ENCODE results near the gene FAM107A. TPM values are rescaled to one million over a fixed set of nuclear protein-coding genes. Genes with fewer than 3 reads are reported as not detected.

The FAM107A gene
- polyA plus RNA-seq, 1 donor (not counting 4 experiments of a cell fraction or from before 2014, with no cell fraction given), result not detected

DNA sequence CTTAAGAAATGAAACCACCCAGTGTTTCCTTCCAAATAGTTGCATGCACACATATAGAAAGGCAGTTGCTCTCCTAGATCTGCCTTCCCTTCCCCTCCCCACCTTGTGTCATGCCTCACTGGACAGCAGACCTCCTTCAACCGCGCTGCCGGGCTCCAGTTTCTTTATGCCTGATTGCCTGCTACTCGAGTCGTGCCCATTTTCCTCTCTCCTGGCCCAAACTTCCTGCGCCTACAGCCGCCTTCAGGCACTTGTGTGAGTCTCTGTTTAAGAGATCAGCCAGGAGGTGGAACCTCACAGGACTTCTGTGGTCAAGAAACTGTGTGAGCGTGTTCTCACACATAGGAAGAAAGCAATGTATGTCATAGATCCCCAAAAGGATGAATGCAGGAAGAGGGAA, 8.8 kb upstream of the FAM107A start:
- Histone ChIP-seq H3K36me3 (ENCODE audit: control insufficient read depth in 2 of 2, extremely low read depth in 1 of 2, insufficient read depth in 2 of 2, low read length in 2 of 2) (no peaks in the 10 kb centered on the region), H3K9me3 (ENCODE audit: control insufficient read depth, low read depth, low read length) (no peaks in the 10 kb centered on the region), H3K27ac (ENCODE audit: control insufficient read depth, insufficient read depth, low read length) (no peak overlapping the region), H3K79me2 (ENCODE audit: control insufficient read depth, insufficient read depth, low read length) (no peaks in the 10 kb centered on the region), H3K9ac (ENCODE audit: control insufficient read depth, extremely low read depth, insufficient read depth, low read length) (no peak overlapping the region), H4K20me1 (ENCODE audit: control insufficient read depth, extremely low read depth, insufficient read depth, low read length) (no peaks in the 10 kb centered on the region), H3K4me3 (ENCODE audit: control insufficient read depth in 2 of 3, extremely low read depth in 1 of 3, insufficient read depth in 2 of 3, low read depth in 1 of 3, low read length in 3 of 3) (peak overlapping the region in 1 of 3 experiments; percentile 79), H2AFZ (ENCODE audit: control insufficient read depth, low read length) (no peak overlapping the region), H3K4me1 (ENCODE audit: control insufficient read depth, extremely low read depth, insufficient read depth, low read length) (peaks cover 10% of the 10 kb centered on the region), H3K27me3 (ENCODE audit: control insufficient read depth, extremely low read depth, insufficient read depth, low read length) (peaks cover 34% of the 10 kb centered on the region), H3K9me1 (ENCODE audit: control insufficient read depth, extremely low read depth, insufficient read depth, low read length) (no peaks in the 10 kb centered on the region), H3K4me2 (ENCODE audit: control insufficient read depth, extremely low read depth, insufficient read depth, low read depth, low read length) (peak overlapping the region; percentile 96)
- TF ChIP-seq, protein P1, sequence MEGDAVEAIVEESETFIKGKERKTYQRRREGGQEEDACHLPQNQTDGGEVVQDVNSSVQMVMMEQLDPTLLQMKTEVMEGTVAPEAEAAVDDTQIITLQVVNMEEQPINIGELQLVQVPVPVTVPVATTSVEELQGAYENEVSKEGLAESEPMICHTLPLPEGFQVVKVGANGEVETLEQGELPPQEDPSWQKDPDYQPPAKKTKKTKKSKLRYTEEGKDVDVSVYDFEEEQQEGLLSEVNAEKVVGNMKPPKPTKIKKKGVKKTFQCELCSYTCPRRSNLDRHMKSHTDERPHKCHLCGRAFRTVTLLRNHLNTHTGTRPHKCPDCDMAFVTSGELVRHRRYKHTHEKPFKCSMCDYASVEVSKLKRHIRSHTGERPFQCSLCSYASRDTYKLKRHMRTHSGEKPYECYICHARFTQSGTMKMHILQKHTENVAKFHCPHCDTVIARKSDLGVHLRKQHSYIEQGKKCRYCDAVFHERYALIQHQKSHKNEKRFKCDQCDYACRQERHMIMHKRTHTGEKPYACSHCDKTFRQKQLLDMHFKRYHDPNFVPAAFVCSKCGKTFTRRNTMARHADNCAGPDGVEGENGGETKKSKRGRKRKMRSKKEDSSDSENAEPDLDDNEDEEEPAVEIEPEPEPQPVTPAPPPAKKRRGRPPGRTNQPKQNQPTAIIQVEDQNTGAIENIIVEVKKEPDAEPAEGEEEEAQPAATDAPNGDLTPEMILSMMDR (optimal IDR thresholded peaks at IDR 0.05 in 1 of 3, IDR thresholded peaks at IDR 0.05 in 1 of 3, conservative IDR thresholded peaks at IDR 0.05 in 1 of 3; ENCODE audit: extremely low read depth in 1 of 3, insufficient read depth in 2 of 3, low read length in 3 of 3), result no peak
- no peak for TF ChIP-seq EZH2 (IDR thresholded peaks at IDR 0.05; ENCODE audit: low read length)
- dilution Hi-C loops (cut with MboI; ENCODE audit: extremely low pct_ligation_motif_present, low sequenced_read_pairs), result no loop called here
- no peak for DNase-seq (ENCODE audit: low read depth, low spot score)
- no peak for FAIRE-seq

DNA sequence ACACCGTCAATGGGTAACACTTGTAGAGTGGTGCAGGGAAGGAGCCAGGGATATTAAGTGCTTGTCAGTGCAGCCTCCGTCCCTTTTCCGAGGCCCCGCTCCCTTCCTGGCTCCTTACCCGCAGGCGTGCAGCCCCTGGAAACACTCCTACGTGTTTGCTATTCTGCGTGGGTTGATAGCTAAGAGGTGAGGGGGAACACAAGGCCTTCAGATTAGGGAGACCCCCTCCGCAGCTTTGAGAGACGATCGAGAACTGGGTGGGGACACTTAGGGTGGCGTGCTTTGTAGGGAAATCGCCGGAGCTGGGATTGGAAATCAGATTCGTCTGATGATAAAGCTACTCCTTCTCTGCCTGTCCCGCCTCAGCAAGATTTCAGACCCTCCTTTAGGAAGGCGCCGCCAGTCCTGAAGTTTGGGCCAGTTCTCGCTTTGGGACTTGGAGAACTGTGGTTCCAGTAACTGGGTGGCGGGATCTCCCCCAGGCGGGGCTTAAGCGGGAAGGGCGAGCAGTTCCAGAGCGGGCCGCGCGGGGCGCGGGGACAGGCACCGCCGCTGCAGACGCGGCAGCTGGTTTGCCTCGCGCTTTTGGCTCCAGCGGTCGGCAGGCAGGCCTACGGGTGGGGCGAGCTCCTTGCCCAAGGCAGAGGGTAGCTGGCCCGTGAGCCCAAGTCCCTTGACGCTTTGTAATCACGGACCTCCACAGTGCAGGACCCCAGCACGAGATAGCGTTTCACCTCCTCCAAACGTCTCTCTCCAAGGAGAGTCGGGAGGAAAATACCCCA, 8.0 kb upstream of the FAM107A start:
- Histone ChIP-seq H3K27ac (ENCODE audit: control insufficient read depth, insufficient read depth, low read length) (no peak overlapping the region), H3K9ac (ENCODE audit: control insufficient read depth, extremely low read depth, insufficient read depth, low read length) (peak overlapping the region; percentile 52), H3K27me3 (ENCODE audit: control insufficient read depth, extremely low read depth, insufficient read depth, low read length) (peaks cover 35% of the 10 kb centered on the region), H3K9me1 (ENCODE audit: control insufficient read depth, extremely low read depth, insufficient read depth, low read length) (no peaks in the 10 kb centered on the region), H3K79me2 (ENCODE audit: control insufficient read depth, insufficient read depth, low read length) (no peaks in the 10 kb centered on the region), H3K4me3 (ENCODE audit: control insufficient read depth in 2 of 3, extremely low read depth in 1 of 3, insufficient read depth in 2 of 3, low read depth in 1 of 3, low read length in 3 of 3) (peak overlapping the region; percentile 19 to 79 (median 63)), H3K9me3 (ENCODE audit: control insufficient read depth, low read depth, low read length) (no peaks in the 10 kb centered on the region), H4K20me1 (ENCODE audit: control insufficient read depth, extremely low read depth, insufficient read depth, low read length) (no peaks in the 10 kb centered on the region), H3K4me2 (ENCODE audit: control insufficient read depth, extremely low read depth, insufficient read depth, low read depth, low read length) (peak overlapping the region; percentile 96), H3K4me1 (ENCODE audit: control insufficient read depth, extremely low read depth, insufficient read depth, low read length) (peaks cover 10% of the 10 kb centered on the region), H3K36me3 (ENCODE audit: control insufficient read depth in 2 of 2, extremely low read depth in 1 of 2, insufficient read depth in 2 of 2, low read length in 2 of 2) (no peaks in the 10 kb centered on the region), H2AFZ (ENCODE audit: control insufficient read depth, low read length) (peak overlapping the region; percentile 94)
- dilution Hi-C loops (cut with MboI; ENCODE audit: extremely low pct_ligation_motif_present, low sequenced_read_pairs), result no loop called here
- TF ChIP-seq, protein P1 (optimal IDR thresholded peaks at IDR 0.05 in 1 of 3, IDR thresholded peaks at IDR 0.05 in 1 of 3, conservative IDR thresholded peaks at IDR 0.05 in 1 of 3; ENCODE audit: extremely low read depth in 1 of 3, insufficient read depth in 2 of 3, low read length in 3 of 3), result peak; percentile 57 to 87 (median 68)
- TF ChIP-seq EZH2 (IDR thresholded peaks at IDR 0.05; ENCODE audit: low read length), result peak; percentile 35
- DNase-seq (ENCODE audit: low read depth, low spot score) (no peak), FAIRE-seq (no peak)
